ENCODE measurements around the gene TGFBR3.
A peak's percentile ranks its signal among the peaks of the same experiment; 100 is the strongest.

The TGFBR3 gene

GRCh38 chr1:91895832-91896556 is 10.0 kb upstream of the TGFBR3 start:
- no peak for TF ChIP-seq CTCF (IDR thresholded peaks at IDR 0.05; ENCODE audit: low read depth, low read length)
- no peak for DNase-seq (ENCODE audit: low read depth in 2 of 2)
- H3K4me3 ChIP-seq (replicated peaks in 1 of 2; ENCODE audit: low read depth in 2 of 2, low read length in 2 of 2): no peak overlapping the region

- DNase-seq (ENCODE audit: low read depth in 2 of 2): peak in 1 of 2 donors; percentile 52
- H3K4me3 ChIP-seq (replicated peaks in 1 of 2; ENCODE audit: low read depth in 2 of 2, low read length in 2 of 2): no peak overlapping the region
- no peak for TF ChIP-seq CTCF (IDR thresholded peaks at IDR 0.05; ENCODE audit: low read depth, low read length)
Observed at GRCh38 chr1:91894036-91894761, 8.2 kb upstream of the TGFBR3 start.

GRCh38 chr1:91891969-91892368 is 6.0 kb upstream of the TGFBR3 start:
- TF ChIP-seq CTCF (IDR thresholded peaks at IDR 0.05; ENCODE audit: low read depth, low read length): no peak
- DNase-seq (ENCODE audit: low read depth in 2 of 2): peak; percentile 45 to 74

GRCh38 chr1:91891454-91891853 is 5.5 kb upstream of the TGFBR3 start:
- no peak for TF ChIP-seq CTCF (IDR thresholded peaks at IDR 0.05; ENCODE audit: low read depth, low read length)
- no peak overlapping the region for H3K4me3 ChIP-seq (replicated peaks in 1 of 2; ENCODE audit: low read depth in 2 of 2, low read length in 2 of 2)

More at GRCh38 chr1:91891969-91892368, 6.0 kb upstream of the TGFBR3 start:
- H3K4me3 ChIP-seq (replicated peaks in 1 of 2; ENCODE audit: low read depth in 2 of 2, low read length in 2 of 2): no peak overlapping the region

GRCh38 chr1:91889717-91890459 is 3.9 kb upstream of the TGFBR3 start:
- no peak overlapping the region for H3K4me3 ChIP-seq (replicated peaks in 1 of 2; ENCODE audit: low read depth in 2 of 2, low read length in 2 of 2)
- TF ChIP-seq CTCF (IDR thresholded peaks at IDR 0.05; ENCODE audit: low read depth, low read length): no peak
- DNase-seq (ENCODE audit: low read depth in 2 of 2): peak; percentile 34 to 57

More at GRCh38 chr1:91891454-91891853, 5.5 kb upstream of the TGFBR3 start:
- peak; percentile 81 to 87 for DNase-seq (ENCODE audit: low read depth in 2 of 2)

GRCh38 chr1:91885213-91885715 is 687 bp downstream of the TGFBR3 start:
- peak overlapping the region; percentile 94 to 97 for H3K4me3 ChIP-seq (replicated peaks in 1 of 2; ENCODE audit: low read depth in 2 of 2, low read length in 2 of 2)
- peak in 1 of 2 donors; percentile 31 for DNase-seq (ENCODE audit: low read depth in 2 of 2)
- no peak for TF ChIP-seq CTCF (IDR thresholded peaks at IDR 0.05; ENCODE audit: low read depth, low read length)

All from cardiac fibroblast (primary cell).